Activated naive CD8-positive, alpha-beta T cell treated with anti-CD3 and anti-CD28 coated beads, Interleukin-2, amount 10 ng/mL, durations not matched to agents 7 days and 5 days (primary cell): ENCODE measurements around the gene TSPY10. TPM values are rescaled to one million over a fixed set of nuclear protein-coding genes. Genes with fewer than 3 reads are reported as not detected.
"Not testable (repeated sequence)": the region's sequence is repeated elsewhere in the genome, so short reads cannot be mapped to it uniquely, and the experiment has no call there.

Source experiments
- ATAC-seq: fragments of 150-1000 bp; cut with Tn5 transposase; one replicate; pipeline ENCODE4 v1.10.0; 2021; ENCODE audit warnings: low read depth, moderate library complexity
- POLR2A ChIA-PET: fragments of 350-600 bp; sonication (Branson Sonifier 250); formaldehyde crosslinking; loops from one replicate; lab custom pipeline; 2021; ENCODE audit warnings: antibody characterized with exemption; lab: Charles Lee
- DNase-seq: peaks from one replicate; pipeline ENCODE4 v3.0.0; 2021
- H3K27ac Mint-ChIP-seq: one replicate; pipeline ENCODE4 v1.8.0; 2022; ENCODE audit warnings: mild to moderate bottlenecking, mixed read lengths
- H3K27me3 Mint-ChIP-seq: one replicate; pipeline ENCODE4 v1.8.0; 2022; ENCODE audit warnings: mild to moderate bottlenecking, moderate library complexity, mixed read lengths
- H3K36me3 Mint-ChIP-seq: one replicate; pipeline ENCODE4 v1.8.0; 2021; ENCODE audit warnings: mild to moderate bottlenecking, mixed read lengths
- H3K4me1 Mint-ChIP-seq: one replicate; pipeline ENCODE4 v1.8.0; 2021; ENCODE audit warnings: mixed read lengths
- H3K4me3 Mint-ChIP-seq: one replicate; pipeline ENCODE4 v1.8.0; 2022; ENCODE audit warnings: mild to moderate bottlenecking, moderate library complexity, mixed read lengths
- H3K9me3 Mint-ChIP-seq: one replicate; pipeline ENCODE4 v1.8.0; 2021; ENCODE audit warnings: mixed read lengths
- total RNA-seq, 2 experiments: library from RNA; stranded (reverse); gene quantifications; one replicate each; pipeline ENCODE4 v1.2.3, GENCODE V29; 2021

Gene TSPY10
- total RNA-seq: not detected

DNA sequence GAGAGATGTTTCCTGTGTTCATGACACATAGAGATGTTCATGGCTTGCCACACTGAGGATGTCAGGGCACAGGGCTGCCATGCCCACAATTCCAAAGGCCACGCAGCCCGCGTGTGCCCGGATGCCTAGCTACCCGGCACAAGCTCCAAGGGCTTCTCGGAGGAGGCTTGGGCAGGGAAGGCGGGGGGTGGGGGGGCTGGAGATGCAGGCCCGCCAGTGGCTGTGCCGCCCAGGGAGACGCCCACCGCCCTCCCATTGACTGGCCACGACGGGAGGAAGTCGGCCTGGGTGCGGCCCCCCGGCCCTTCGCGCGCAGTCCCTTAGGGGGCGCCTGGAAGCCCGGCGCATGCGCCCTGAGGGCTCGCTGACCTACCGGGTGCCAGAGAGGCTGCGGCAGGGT is at the start of gene TSPY10:
TSPY10 (plus strand) TSS at position 301 of the 400 bp plus-strand sequence; CDS start at position 347, 46 bp downstream.
- H3K4me1 Mint-ChIP-seq, H3K36me3 Mint-ChIP-seq, H3K9me3 Mint-ChIP-seq, H3K27ac Mint-ChIP-seq, POLR2A ChIA-PET, ATAC-seq, H3K4me3 Mint-ChIP-seq, DNase-seq, H3K27me3 Mint-ChIP-seq: not testable (repeated sequence)

DNA sequence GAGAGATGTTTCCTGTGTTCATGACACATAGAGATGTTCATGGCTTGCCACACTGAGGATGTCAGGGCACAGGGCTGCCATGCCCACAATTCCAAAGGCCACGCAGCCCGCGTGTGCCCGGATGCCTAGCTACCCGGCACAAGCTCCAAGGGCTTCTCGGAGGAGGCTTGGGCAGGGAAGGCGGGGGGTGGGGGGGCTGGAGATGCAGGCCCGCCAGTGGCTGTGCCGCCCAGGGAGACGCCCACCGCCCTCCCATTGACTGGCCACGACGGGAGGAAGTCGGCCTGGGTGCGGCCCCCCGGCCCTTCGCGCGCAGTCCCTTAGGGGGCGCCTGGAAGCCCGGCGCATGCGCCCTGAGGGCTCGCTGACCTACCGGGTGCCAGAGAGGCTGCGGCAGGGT is 40.7 kb upstream of the TSPY10 start, which contains the start of gene TSPY9:
TSPY9 (plus strand) TSS at position 301 of the 400 bp plus-strand sequence; CDS start at position 347, 46 bp downstream.
- H3K9me3 Mint-ChIP-seq, H3K36me3 Mint-ChIP-seq, H3K4me3 Mint-ChIP-seq, H3K4me1 Mint-ChIP-seq, ATAC-seq, DNase-seq, H3K27me3 Mint-ChIP-seq, POLR2A ChIA-PET, H3K27ac Mint-ChIP-seq: not testable (repeated sequence)

DNA sequence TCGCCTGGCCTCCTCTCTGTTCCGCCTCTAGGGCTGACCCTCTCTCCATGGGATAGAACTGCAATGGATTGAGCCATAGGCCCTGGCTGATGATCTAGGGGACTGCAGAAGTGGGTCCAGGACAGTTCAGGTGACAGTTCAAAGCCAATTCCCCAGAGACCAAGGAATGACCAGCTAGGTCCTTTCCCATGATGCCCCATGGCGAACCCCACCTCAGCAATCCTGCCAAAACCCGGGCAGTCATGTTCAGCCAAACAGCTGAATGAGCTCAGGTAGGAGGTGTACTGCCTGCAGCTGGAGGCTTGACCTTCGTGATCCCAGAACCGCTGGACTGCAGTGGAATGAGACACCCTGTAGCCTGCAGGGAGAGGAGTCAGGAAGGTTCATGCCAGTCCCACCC is 23.3 kb upstream of the TSPY10 start:
- H3K4me1 Mint-ChIP-seq, H3K27ac Mint-ChIP-seq, DNase-seq, ATAC-seq, H3K36me3 Mint-ChIP-seq, H3K4me3 Mint-ChIP-seq, POLR2A ChIA-PET, H3K27me3 Mint-ChIP-seq, H3K9me3 Mint-ChIP-seq: not testable (repeated sequence)

- POLR2A ChIA-PET, H3K36me3 Mint-ChIP-seq, H3K27ac Mint-ChIP-seq, H3K27me3 Mint-ChIP-seq, H3K4me1 Mint-ChIP-seq, DNase-seq, ATAC-seq, H3K9me3 Mint-ChIP-seq, H3K4me3 Mint-ChIP-seq: not testable (repeated sequence)
Observed at GRCh38 chrY:9516287-9516686, 11.4 kb upstream of the TSPY10 start.

Other genes with a start within 250 kb of the TSPY10 start
- not detected for gene TSPY4, start 190.4 kb upstream of the TSPY10 start, total RNA-seq
- gene TSPY8, start 170.1 kb upstream of the TSPY10 start, total RNA-seq: not detected
- not detected for gene TSPY3, start 129.5 kb upstream of the TSPY10 start, total RNA-seq
- not detected for gene TSPY1, start 60.9 kb upstream of the TSPY10 start, total RNA-seq
- not detected for gene TSPY9, start 40.6 kb upstream of the TSPY10 start, total RNA-seq